ENCODE data around the gene SLC25A30. TPM values are rescaled to one million over a fixed set of nuclear protein-coding genes. Genes with fewer than 3 reads are reported as not detected.
A peak's percentile ranks its signal among the peaks of the same experiment; 100 is the strongest.

Gene SLC25A30
- total RNA-seq, 2 experiments from 2014 or later: 18.9 to 21.2 TPM

DNA sequence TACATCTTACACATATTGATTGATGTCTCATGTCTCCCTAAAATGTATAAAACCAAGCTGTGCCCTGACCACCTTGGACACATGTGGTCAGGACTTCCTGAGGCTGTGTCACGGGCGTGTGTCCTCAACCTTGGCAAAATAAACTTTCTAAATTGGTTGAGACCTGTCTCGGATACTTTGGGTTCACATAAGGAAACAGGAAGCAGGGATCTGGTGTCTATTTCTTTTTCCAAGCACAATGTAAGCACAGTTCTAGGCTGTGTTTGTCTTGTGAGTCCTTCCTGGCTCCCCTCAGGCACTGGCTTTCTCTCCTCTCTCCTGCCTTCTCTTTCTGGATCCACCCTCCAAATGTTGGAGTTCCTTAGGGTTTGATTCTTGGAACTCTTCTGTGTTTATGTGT lies 49.6 kb downstream of the SLC25A30 start:
- CTCF ChIA-PET: interaction anchor here (0.9 to 7.3 kb wide), 7 partner anchors 18 to 121 kb away, joined by 3 to 103 read pairs (median 5); no protein-coding TSS in a partner anchor
- Mint-ChIP-seq H3K9me3 (peaks cover 6% of the 10 kb centered on the region), H3K36me3 (ENCODE audit: low read depth) (peaks cover 23% of the 10 kb centered on the region), H3K4me1 (ENCODE audit: low read depth) (peaks cover 50% of the 10 kb centered on the region), H3K27me3 (no peaks in the 10 kb centered on the region), H3K27ac (peak overlapping the region; percentile 97), H3K4me3 (no peak overlapping the region)
- ATAC-seq: no peak
- DNase-seq: no peak
- TF ChIP-seq, protein P1, sequence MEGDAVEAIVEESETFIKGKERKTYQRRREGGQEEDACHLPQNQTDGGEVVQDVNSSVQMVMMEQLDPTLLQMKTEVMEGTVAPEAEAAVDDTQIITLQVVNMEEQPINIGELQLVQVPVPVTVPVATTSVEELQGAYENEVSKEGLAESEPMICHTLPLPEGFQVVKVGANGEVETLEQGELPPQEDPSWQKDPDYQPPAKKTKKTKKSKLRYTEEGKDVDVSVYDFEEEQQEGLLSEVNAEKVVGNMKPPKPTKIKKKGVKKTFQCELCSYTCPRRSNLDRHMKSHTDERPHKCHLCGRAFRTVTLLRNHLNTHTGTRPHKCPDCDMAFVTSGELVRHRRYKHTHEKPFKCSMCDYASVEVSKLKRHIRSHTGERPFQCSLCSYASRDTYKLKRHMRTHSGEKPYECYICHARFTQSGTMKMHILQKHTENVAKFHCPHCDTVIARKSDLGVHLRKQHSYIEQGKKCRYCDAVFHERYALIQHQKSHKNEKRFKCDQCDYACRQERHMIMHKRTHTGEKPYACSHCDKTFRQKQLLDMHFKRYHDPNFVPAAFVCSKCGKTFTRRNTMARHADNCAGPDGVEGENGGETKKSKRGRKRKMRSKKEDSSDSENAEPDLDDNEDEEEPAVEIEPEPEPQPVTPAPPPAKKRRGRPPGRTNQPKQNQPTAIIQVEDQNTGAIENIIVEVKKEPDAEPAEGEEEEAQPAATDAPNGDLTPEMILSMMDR (IDR thresholded peaks at IDR 0.05): no peak
- intact Hi-C loops (cut with micrococcal nuclease): no loop called here
- POLR2A ChIA-PET: interaction anchor here (1.8 to 2.9 kb wide), 2 partner anchors 26 to 29 kb away, joined by 11 to 13 read pairs; partner anchors contain the start of gene TPT1

GRCh38 chr13:45368005-45368404 lies 50.2 kb downstream of the SLC25A30 start:
- ChIA-PET POLR2A (interaction anchor here (1.8 to 2.9 kb wide), 2 partner anchors 27 to 28 kb away, joined by 11 to 13 read pairs; partner anchors contain the start of gene TPT1), CTCF (interaction anchor here (0.9 to 7.3 kb wide), 6 partner anchors 26 to 121 kb away, joined by 3 to 103 read pairs (median 4); no protein-coding TSS in a partner anchor)
- no peak for DNase-seq
- intact Hi-C loops (cut with micrococcal nuclease): no loop called here
- peak overlapping the region; percentile 97 for H3K27ac Mint-ChIP-seq
- peaks cover 26% of the 10 kb centered on the region for H3K36me3 Mint-ChIP-seq (ENCODE audit: low read depth)
- no peak overlapping the region for H3K4me3 Mint-ChIP-seq
- TF ChIP-seq, protein P1 (IDR thresholded peaks at IDR 0.05): no peak
- peaks cover 8% of the 10 kb centered on the region for H3K9me3 Mint-ChIP-seq
- H3K27me3 Mint-ChIP-seq: no peaks in the 10 kb centered on the region
- no peak for ATAC-seq
- peaks cover 55% of the 10 kb centered on the region for H3K4me1 Mint-ChIP-seq (ENCODE audit: low read depth)

GRCh38 chr13:45367358-45367757 lies 50.8 kb downstream of the SLC25A30 start:
- CTCF ChIA-PET: interaction anchor here (0.8 to 7.3 kb wide), 7 partner anchors 26 to 122 kb away, joined by 3 to 103 read pairs (median 3); partner anchors contain the start of gene TPT1
- peak; percentile 99 for ATAC-seq
- Mint-ChIP-seq H3K4me1 (ENCODE audit: low read depth) (peaks cover 62% of the 10 kb centered on the region), H3K27me3 (no peaks in the 10 kb centered on the region), H3K4me3 (peak overlapping the region; percentile 46), H3K36me3 (ENCODE audit: low read depth) (peaks cover 31% of the 10 kb centered on the region), H3K27ac (peak overlapping the region; percentile 97), H3K9me3 (peaks cover 8% of the 10 kb centered on the region)
- POLR2A ChIA-PET: interaction anchor here (0.6 to 2.9 kb wide), 5 partner anchors 23 to 97 kb away, joined by 3 to 13 read pairs (median 5); partner anchors contain the start of gene TPT1
- TF ChIP-seq, protein P1 (IDR thresholded peaks at IDR 0.05): no peak
- intact Hi-C loops (cut with micrococcal nuclease): loop anchor here (2.0 kb wide), 1 partner anchor 27 kb away; the partner anchor contains the start of gene TPT1
- peak; percentile 98 for DNase-seq

DNA sequence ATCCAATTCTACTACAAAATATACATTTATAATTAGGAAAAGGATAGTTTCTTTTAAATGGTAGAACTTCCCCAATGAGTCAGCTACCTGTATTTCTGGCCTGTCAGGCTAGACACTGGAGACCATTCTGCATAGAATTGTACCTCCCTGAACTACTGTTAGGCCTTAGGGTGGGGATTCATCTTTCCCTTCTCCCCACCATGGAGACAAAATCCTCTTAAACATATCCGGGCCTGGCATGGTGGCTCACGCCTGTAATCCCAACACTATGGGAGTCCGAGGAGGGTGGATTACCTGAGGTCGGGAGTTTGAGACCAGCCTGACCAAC lies 52.7 kb downstream of the SLC25A30 start:
- no peaks in the 10 kb centered on the region for H3K27me3 Mint-ChIP-seq
- intact Hi-C loops (cut with micrococcal nuclease): no loop called here
- peaks cover 39% of the 10 kb centered on the region for H3K36me3 Mint-ChIP-seq (ENCODE audit: low read depth)
- H3K4me1 Mint-ChIP-seq (ENCODE audit: low read depth): peaks cover 64% of the 10 kb centered on the region
- H3K27ac Mint-ChIP-seq: peak overlapping the region; percentile 60
- TF ChIP-seq, protein P1 (IDR thresholded peaks at IDR 0.05): no peak
- peaks cover 8% of the 10 kb centered on the region for H3K9me3 Mint-ChIP-seq
- DNase-seq: no peak
- H3K4me3 Mint-ChIP-seq: no peak overlapping the region
- ATAC-seq: no peak
- ChIA-PET POLR2A (interaction anchor here (1.1 to 1.8 kb wide), 5 partner anchors 14 to 99 kb away, joined by 3 to 6 read pairs (median 3); partner anchors contain the start of genes COG3 and TPT1), CTCF (interaction anchor here (1.0 to 1.8 kb wide), 3 partner anchors 9 to 29 kb away, joined by 3 to 6 read pairs (median 3); no protein-coding TSS in a partner anchor)

Data from activated CD8-positive, alpha-beta T cell treated with anti-CD3 and anti-CD28 coated beads for 36 hours (primary cell).